HG03097 (cell line): Measurements from ENCODE around the gene SPSB3.

Experiments used
- ATAC-seq: cut with Tn5 transposase; IDR thresholded peaks from one replicate; pipeline ENCODE4 v1.9.1; 2021; ENCODE audit not compliant: unreplicated experiment, low FRiP score

SPSB3 gene

GRCh38 chr16:1775846-1776671 is 6.3 kb downstream of the SPSB3 start:
- ATAC-seq: no peak

- no peak for ATAC-seq
These were observed 7.1 kb downstream of the SPSB3 start for GRCh38 chr16:1775006-1775845.

GRCh38 chr16:1774448-1774780 is 8.0 kb downstream of the SPSB3 start:
- no peak for ATAC-seq

GRCh38 chr16:1773703-1774447 is 8.5 kb downstream of the SPSB3 start:
- peak; percentile 15 for ATAC-seq

- peak; percentile 46 for ATAC-seq
These were observed 9.3 kb downstream of the SPSB3 start, which contains the start of gene MRPS34 for GRCh38 chr16:1772908-1773702. Gene MRPS34 (minus strand): TSS chr16:1773134. CDS start chr16:1773119, 15 bp downstream.

GRCh38 chr16:1772362-1772907 is 9.9 kb downstream of the SPSB3 start, which contains the start of gene EME2:
Gene EME2 (plus strand): TSS chr16:1772810. CDS start chr16:1773228, 418 bp downstream.
- no peak for ATAC-seq

- no peak for ATAC-seq
These were observed 10.5 kb downstream of the SPSB3 start for GRCh38 chr16:1771864-1772361.

GRCh38 chr16:1771188-1771863 is 11.0 kb downstream of the SPSB3 start, which contains the start of gene NME3:
Gene NME3 (minus strand): TSS chr16:1771543. CDS start chr16:1771534, 9 bp downstream.
- ATAC-seq: no peak

- ATAC-seq: no peak
These were observed 11.8 kb downstream of the SPSB3 start for GRCh38 chr16:1770328-1771187.

- ATAC-seq: no peak
These were observed 12.7 kb downstream of the SPSB3 start for GRCh38 chr16:1769402-1770300.

GRCh38 chr16:1768767-1769401 is 13.5 kb downstream of the SPSB3 start:
- ATAC-seq: no peak

GRCh38 chr16:1768061-1768766 is 14.2 kb downstream of the SPSB3 start:
- no peak for ATAC-seq

- ATAC-seq: no peak
These were observed 15.0 kb downstream of the SPSB3 start for GRCh38 chr16:1767116-1767994.

- no peak for ATAC-seq
These were observed 15.7 kb downstream of the SPSB3 start for GRCh38 chr16:1766701-1767100.

- ATAC-seq: no peak
These were observed 16.1 kb downstream of the SPSB3 start for GRCh38 chr16:1766231-1766630.
